SH-SY5Y (cell line): ENCODE measurements around the gene SVIP.

Experiments
- GATA2 ChIP-seq: IDR thresholded peaks from 2 replicates; pipeline ENCODE4 v1.6.1; 2011; ENCODE audit warnings: mild to moderate bottlenecking, low read depth, low read length
- GATA3 ChIP-seq: IDR thresholded peaks from 2 replicates; pipeline ENCODE4 v1.6.1; 2011; ENCODE audit warnings: low read depth, mild to moderate bottlenecking, low read length, moderate library complexity

Gene SVIP

GRCh38 chr11:22774716-22775115 is 54.9 kb downstream of the SVIP start:
- no peak for TF ChIP-seq GATA3
- TF ChIP-seq GATA2, result no peak

GRCh38 chr11:22769081-22769480 is 60.5 kb downstream of the SVIP start:
- no peak for TF ChIP-seq GATA2
